ENCODE measurements around the gene POLL.

DNA sequence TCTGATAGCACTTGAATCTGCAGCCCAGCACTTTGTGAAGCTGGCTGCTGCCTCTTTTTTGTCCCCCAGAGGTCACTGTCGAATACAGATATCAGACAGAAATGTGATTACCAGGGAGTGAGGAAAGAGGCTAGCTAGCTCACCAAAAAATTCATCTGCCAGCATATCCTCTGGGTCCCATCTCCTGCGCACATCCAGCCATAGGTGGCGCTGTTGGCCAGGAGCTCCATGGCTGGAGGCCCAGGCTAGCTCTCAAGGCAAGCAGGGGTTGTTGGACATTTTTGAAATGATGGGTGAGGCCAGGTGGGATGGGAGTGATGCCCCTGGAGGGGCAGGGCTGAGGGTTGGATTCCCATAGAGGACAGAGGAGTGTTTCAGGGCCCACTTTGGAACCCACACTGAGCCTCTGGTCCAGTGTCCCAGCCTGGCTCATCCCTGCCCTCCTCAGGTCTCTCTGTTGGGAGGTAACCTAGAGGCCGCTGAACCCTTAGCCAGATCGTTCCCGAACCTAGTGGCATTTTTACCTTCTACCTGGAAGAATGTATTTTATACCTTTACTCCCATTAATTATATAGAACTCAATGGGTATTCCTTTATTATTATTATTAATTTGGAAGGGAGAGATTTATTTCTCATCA, 14.8 kb upstream of the POLL start:
- TF ChIP-seq CTCF (conservative IDR thresholded peaks at IDR 0.05; ENCODE audit: low read length), result peak; percentile 99
- TF ChIP-seq EZH2phosphoT487 (IDR thresholded peaks at IDR 0.05; ENCODE audit: borderline replicate concordance), result no peak
